HepG2 (cell line): ENCODE results near the gene GOSR1. TPM values are rescaled to one million over a fixed set of nuclear protein-coding genes. Genes with fewer than 3 reads are reported as not detected.

Experiments
- ARNT2 ChIP-seq: sonication (generic); formaldehyde crosslinking; IDR thresholded peaks from 2 replicates; pipeline ENCODE4 v1.8.0; 2022; ENCODE audit warnings: mild to moderate bottlenecking, low read depth, missing genetic modification reagents, moderate library complexity
- CSRNP2 ChIP-seq: sonication (generic); formaldehyde crosslinking; conservative IDR thresholded peaks from 2 replicates; pipeline ENCODE4 v1.8.0; 2022; ENCODE audit warnings: low read depth, missing genetic modification reagents
- EZH2 ChIP-seq: conservative IDR thresholded peaks from 2 replicates; pipeline ENCODE4 v1.6.1; 2012; ENCODE audit warnings: mild to moderate bottlenecking, low read depth, low read length, moderate library complexity
- MYC ChIP-seq: sonication (generic); formaldehyde crosslinking; IDR thresholded peaks from 2 replicates; pipeline ENCODE4 v1.9.0; 2021; ENCODE audit warnings: missing genetic modification reagents, borderline replicate concordance
- PHF21A ChIP-seq: sonication (generic); formaldehyde crosslinking; IDR thresholded peaks from 2 replicates; pipeline ENCODE4 v1.5.0; 2020; ENCODE audit warnings: mild to moderate bottlenecking, missing genetic modification reagents
- PHF8 ChIP-seq: sonication (generic); formaldehyde crosslinking; IDR thresholded peaks from 2 replicates; pipeline ENCODE4 v1.5.0; 2020; ENCODE audit warnings: missing genetic modification reagents
- SNRNP70 ChIP-seq: fragments of 200-400 bp; formaldehyde crosslinking; IDR thresholded peaks from 2 replicates; pipeline ENCODE4 v1.6.1; 2017; ENCODE audit warnings: mild to moderate bottlenecking, low read depth, low read length, moderate library complexity
- U2AF2 ChIP-seq: fragments of 200-400 bp; formaldehyde crosslinking; IDR thresholded peaks from 2 replicates; pipeline ENCODE4 v1.6.1; 2017; ENCODE audit warnings: low read depth, mild to moderate bottlenecking, low read length
- ZBTB2 ChIP-seq: sonication (generic); formaldehyde crosslinking; IDR thresholded peaks from 2 replicates; pipeline ENCODE4 v1.8.0; 2022; ENCODE audit warnings: low read depth, missing genetic modification reagents
- ZMAT3 ChIP-seq: sonication (generic); formaldehyde crosslinking; conservative IDR thresholded peaks from 2 replicates; pipeline ENCODE4 v1.7.0; 2021; ENCODE audit warnings: missing genetic modification reagents
- ZNF142 ChIP-seq: sonication (generic); formaldehyde crosslinking; IDR thresholded peaks from 2 replicates; pipeline ENCODE4 v1.4.0; 2020; ENCODE audit warnings: missing genetic modification reagents
- ZNF549 ChIP-seq: sonication (generic); formaldehyde crosslinking; IDR thresholded peaks from 2 replicates; pipeline ENCODE4 v1.5.0; 2020; ENCODE audit warnings: missing genetic modification reagents
- ZNF644 ChIP-seq: IDR thresholded peaks from 2 replicates; pipeline ENCODE4 v1.6.1; 2016; ENCODE audit warnings: low read depth
- ZNF776 ChIP-seq: sonication (generic); formaldehyde crosslinking; IDR thresholded peaks from 2 replicates; pipeline ENCODE4 v1.4.0; 2020; ENCODE audit warnings: mild to moderate bottlenecking, missing genetic modification reagents
- ZNF788 ChIP-seq: sonication (generic); formaldehyde crosslinking; IDR thresholded peaks from 2 replicates; pipeline ENCODE4 v1.5.0; 2020; ENCODE audit warnings: mild to moderate bottlenecking, missing genetic modification reagents, borderline replicate concordance
- polyA plus RNA-seq, 8 experiments: library from polyadenylated mRNA; depleted of rRNA in 3 of 8; stranded (reverse) in 7 of 8; unstranded in 1 of 8; fragments of >200 nt; fragmentation: Illumina TruSeq in 4 of 8; extraction: Trizol in 4 of 8; gene quantifications; 2 replicates each; pipeline versions ENCODE4 v1.2.1 to v1.2.3, GENCODE V29; 2011 to 2016; ENCODE audit warnings: low read depth in 4 of 8, missing spikeins in 1 of 8, mixed read lengths in 1 of 8; ENCODE audit not compliant: insufficient read depth in 1 of 8
- total RNA-seq, 5 experiments: library from RNA; depleted of rRNA; stranded (reverse); fragments of >200 nt; fragmentation: Illumina TruSeq; extraction: Trizol; gene quantifications; 2 replicates each; pipeline ENCODE4 v1.2.3, GENCODE V29; 2016; ENCODE audit warnings: low read depth in 1 of 5
- TF ChIP-seq, protein P1 (sequence below), 2 experiments: fragments of 450-650 bp in 1 of 2; sonication (generic) in 1 of 2; formaldehyde crosslinking; IDR thresholded peaks; 2 replicates each; pipeline versions ENCODE4 v1.5.0 to v1.8.0; 2020 to 2022; ENCODE audit warnings: mild to moderate bottlenecking in 1 of 2, missing genetic modification reagents in 1 of 2
- TF ChIP-seq, protein P2 (sequence below): sonication (generic); formaldehyde crosslinking; IDR thresholded peaks from 2 replicates; pipeline ENCODE4 v1.4.0; 2020; ENCODE audit warnings: mild to moderate bottlenecking, missing genetic modification reagents

GOSR1 gene
- total and polyA plus RNA-seq, 2 of the 13 experiments (the other 11 are each of a cell fraction or from before 2014, with no cell fraction given), result 15.8 to 37.0 TPM

GRCh38 chr17:30477083-30477773, at the start of gene GOSR1 (continued):
- TF ChIP-seq PHF21A (CRISPR knock-in tag) (peak; percentile 74), ARNT2 (CRISPR knock-in tag) (peak; percentile 67; the same call in 1 of the 2 replicates), CSRNP2 (CRISPR knock-in tag) (0 out of 2 replicates have a peak, but pooled peaks have one; percentile 69), ZNF549 (no peak), ZMAT3 (CRISPR knock-in tag) (peak; percentile 82; the same call in 1 of the 2 replicates), ZNF644 (peak; percentile 92), ZNF142 (CRISPR knock-in tag) (peak; percentile 92), ZNF788 (peak; percentile 88; the same call in 1 of the 2 replicates), MYC (CRISPR knock-in tag) (peak; percentile 84), PHF8 (CRISPR knock-in tag) (peak; percentile 99), ZNF776 (CRISPR knock-in tag) (no peak), U2AF2 (no peak), SNRNP70 (no peak), ZBTB2 (CRISPR knock-in tag) (peak; percentile 62; the same call in 1 of the 2 replicates), EZH2 (no peak)
- TF ChIP-seq, protein P1, sequence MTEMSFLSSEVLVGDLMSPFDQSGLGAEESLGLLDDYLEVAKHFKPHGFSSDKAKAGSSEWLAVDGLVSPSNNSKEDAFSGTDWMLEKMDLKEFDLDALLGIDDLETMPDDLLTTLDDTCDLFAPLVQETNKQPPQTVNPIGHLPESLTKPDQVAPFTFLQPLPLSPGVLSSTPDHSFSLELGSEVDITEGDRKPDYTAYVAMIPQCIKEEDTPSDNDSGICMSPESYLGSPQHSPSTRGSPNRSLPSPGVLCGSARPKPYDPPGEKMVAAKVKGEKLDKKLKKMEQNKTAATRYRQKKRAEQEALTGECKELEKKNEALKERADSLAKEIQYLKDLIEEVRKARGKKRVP (CRISPR knock-in tag; IDR thresholded peaks at IDR 0.05), result peak in 1 of 2 experiments; percentile 81; a peak in 2 of 4 replicates
- TF ChIP-seq, protein P2, sequence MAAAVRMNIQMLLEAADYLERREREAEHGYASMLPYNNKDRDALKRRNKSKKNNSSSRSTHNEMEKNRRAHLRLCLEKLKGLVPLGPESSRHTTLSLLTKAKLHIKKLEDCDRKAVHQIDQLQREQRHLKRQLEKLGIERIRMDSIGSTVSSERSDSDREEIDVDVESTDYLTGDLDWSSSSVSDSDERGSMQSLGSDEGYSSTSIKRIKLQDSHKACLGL, result peak; percentile 52; the same call in 1 of the 2 replicates
